ENCODE data around the gene TCFL5.
A peak's percentile ranks its signal among the peaks of the same experiment; 100 is the strongest.

TCFL5 gene

DNA sequence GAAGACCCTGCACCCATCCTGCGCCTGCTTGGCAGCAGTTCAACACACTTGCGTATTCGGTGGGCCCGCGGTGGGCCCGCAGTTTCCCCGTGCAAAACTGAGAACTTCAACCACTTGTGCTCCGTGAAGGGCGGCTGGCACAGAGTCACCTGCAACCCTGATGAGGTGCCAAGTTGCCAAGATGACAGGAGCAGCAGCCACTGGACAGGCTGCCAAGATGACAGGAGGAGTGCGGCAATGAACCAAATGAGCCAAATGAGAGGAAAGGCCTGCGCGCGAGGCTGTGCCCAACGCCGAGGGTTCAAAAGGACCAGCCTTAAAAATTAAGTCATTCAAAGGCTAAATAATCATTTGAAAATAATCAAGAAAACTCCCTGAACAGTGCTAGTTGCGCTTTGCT lies 44.6 kb upstream of the TCFL5 start:
- TF ChIP-seq, protein P1, sequence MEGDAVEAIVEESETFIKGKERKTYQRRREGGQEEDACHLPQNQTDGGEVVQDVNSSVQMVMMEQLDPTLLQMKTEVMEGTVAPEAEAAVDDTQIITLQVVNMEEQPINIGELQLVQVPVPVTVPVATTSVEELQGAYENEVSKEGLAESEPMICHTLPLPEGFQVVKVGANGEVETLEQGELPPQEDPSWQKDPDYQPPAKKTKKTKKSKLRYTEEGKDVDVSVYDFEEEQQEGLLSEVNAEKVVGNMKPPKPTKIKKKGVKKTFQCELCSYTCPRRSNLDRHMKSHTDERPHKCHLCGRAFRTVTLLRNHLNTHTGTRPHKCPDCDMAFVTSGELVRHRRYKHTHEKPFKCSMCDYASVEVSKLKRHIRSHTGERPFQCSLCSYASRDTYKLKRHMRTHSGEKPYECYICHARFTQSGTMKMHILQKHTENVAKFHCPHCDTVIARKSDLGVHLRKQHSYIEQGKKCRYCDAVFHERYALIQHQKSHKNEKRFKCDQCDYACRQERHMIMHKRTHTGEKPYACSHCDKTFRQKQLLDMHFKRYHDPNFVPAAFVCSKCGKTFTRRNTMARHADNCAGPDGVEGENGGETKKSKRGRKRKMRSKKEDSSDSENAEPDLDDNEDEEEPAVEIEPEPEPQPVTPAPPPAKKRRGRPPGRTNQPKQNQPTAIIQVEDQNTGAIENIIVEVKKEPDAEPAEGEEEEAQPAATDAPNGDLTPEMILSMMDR (IDR thresholded peaks at IDR 0.05) = no peak
- no peak for TF ChIP-seq ZFX (IDR thresholded peaks at IDR 0.05; ENCODE audit: borderline replicate concordance)
- no peak overlapping the region for H3K27ac ChIP-seq

DNA sequence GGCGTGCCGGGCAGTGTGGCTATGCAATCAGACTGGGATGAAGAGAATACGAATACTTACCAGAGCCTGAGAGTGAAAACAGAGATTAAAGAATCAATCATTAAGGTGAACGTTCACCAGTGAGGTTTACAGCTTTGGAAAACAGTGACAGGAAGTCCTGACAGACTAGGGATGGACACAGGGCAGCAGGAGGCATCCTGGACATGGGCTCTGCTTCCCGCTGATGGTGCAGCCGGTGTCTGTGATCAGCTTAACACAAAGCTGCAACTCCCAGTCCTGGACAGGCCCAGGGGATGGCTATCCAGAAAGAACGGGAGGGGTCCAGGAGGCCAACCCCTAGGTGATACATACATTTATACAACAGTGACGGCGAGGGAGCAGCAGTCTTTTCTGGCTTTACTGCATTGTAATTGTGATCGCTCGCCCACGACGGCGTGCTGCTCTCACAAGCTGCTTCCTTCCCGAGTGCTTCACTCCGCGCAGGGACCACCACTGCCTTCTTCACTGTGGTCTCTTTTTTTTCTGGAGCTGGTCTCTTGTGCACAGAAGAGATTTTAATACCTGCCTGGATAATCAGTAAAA lies 44.0 kb upstream of the TCFL5 start:
- TF ChIP-seq, protein P1 (IDR thresholded peaks at IDR 0.05) = no peak
- no peak for TF ChIP-seq ZFX (IDR thresholded peaks at IDR 0.05; ENCODE audit: borderline replicate concordance)

DNA sequence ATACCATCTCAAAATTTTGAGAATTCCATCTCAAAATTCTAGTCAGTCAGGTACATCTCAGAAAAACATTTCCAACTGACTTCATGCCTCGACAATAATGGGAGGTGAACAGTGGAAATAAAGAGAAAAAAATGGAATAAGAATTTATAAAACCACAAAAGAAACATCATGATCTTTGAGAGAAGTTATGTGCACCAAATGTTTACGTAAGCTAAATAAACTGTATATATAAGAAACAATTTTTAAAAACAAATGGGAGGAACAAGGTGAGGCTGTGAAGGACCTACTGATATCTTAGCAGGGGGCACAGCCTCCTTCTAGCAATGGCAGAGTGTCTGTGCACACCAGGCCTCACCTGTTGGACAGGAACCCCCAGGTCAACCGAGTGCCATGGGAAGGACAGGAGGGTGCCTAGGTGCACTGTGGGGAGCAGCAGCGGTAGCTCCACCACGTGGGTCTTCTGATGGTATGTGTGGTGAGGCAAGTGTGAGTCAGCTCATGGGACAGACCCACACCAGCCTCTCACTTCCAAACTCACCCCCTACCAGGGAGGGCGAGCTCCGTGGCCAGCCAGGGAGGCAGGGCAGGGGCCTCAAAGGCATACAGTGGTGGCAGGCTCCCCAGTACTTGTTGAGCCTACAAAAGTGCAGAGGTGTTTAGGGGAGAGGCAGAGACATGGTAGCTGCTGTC lies 41.4 kb upstream of the TCFL5 start:
- H3K27ac ChIP-seq = no peak overlapping the region
- TF ChIP-seq, protein P1 (IDR thresholded peaks at IDR 0.05) = no peak
- no peak for TF ChIP-seq ZFX (IDR thresholded peaks at IDR 0.05; ENCODE audit: borderline replicate concordance)

More for the DNA sequence above, 44.0 kb upstream of the TCFL5 start:
- H3K27ac ChIP-seq = no peak overlapping the region

DNA sequence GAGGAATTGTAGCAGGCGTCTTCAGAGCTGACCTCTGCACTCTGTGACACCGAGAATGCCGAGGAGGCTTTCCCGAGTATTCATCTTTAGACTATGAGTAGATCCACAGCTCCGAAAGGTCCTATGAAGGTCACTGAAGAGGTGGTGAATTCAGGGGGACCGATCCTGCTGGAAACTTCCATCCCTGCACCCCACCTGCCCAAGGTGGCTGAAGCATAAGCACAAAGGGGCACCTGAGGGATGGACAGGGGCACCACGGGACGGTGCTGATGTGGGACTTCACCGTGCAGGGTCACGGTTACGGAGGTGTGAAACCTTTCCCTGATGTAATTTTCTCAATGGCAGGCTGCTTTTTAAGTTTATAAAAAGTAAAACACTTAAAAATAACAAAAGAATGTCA lies 40.3 kb upstream of the TCFL5 start:
- H3K27ac ChIP-seq = 0 out of 2 replicates have a peak overlapping the region, but pooled peaks have one; percentile 61
- TF ChIP-seq, protein P1 (IDR thresholded peaks at IDR 0.05) = no peak
- no peak for TF ChIP-seq ZFX (IDR thresholded peaks at IDR 0.05; ENCODE audit: borderline replicate concordance)

DNA sequence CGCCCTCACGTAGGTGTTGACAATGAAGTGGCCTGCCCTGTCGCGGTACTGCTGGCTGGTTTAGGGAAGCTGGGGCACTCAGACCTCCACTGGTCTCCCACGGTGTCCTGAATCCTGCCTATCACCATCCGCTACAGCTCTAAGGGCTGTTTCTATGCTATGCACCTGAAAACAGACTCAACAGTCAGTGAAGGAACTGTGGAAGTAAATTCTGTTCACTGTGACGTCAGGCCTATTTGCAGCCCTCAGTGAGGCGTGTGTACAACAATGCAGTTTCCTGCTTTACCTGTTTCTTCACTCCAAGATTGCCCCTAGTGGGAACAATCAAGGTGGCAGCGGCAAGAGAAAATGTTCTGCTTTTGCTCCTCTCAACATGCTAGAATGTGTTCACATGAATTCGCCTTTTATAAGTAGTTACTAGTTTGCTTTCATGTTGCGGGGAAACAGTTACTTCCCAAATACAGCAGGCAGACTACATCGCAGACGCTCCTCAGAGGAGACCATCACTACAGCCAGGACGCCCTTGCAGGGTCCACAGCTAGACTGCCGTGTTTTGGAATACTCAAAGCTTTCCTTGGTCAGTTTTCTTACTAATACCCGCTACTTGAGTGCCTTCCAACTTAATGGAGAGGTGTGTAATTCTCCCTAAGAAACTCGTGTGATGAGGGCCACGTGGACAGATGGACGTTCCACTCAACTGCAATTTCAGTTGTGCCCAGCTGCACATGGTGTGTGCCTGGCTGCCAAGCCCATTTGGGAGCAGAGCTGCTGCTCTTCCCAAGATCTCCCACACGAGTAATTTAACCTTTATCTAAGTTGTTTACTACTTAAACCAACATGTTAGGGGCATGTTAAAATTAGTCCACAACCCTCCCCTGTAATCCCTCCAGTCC lies 39.3 kb upstream of the TCFL5 start:
- H3K27ac ChIP-seq = peak overlapping the region; percentile 61
- TF ChIP-seq, protein P1 (IDR thresholded peaks at IDR 0.05) = peak; percentile 15; the same call in 1 of the 2 replicates
- no peak for TF ChIP-seq ZFX (IDR thresholded peaks at IDR 0.05; ENCODE audit: borderline replicate concordance)

DNA sequence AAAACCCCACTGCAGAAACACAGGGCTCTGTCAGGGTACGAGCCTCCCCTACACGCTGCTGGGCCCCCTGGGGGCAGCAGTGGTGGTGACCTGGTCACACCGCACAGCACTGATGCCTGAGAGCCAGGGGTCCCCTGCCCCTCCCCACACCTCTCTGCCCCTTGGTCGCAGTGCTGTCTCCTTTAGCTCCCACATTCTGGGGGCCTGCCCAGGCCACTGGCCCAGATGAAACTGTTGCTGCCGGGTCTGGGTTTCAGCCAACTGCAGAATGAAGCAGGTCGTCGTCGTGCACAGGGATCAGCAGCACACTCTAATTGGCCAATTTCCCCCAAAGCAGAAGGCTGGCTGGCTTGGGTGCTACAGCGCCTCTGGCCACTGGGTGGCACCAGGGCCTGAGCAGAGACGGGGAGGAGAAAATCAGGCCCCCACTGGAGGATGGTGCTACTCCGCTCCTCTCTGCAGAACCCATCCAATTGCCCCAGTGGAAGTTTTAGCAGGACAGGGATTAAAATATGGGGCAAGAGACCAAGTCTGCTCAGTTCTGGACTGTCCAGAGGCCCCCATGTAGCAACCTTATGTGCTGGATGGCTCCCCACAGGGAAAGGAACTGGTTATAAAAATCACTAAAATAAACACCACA lies 38.5 kb upstream of the TCFL5 start:
- peak overlapping the region; percentile 61 for H3K27ac ChIP-seq
- TF ChIP-seq ZFX (IDR thresholded peaks at IDR 0.05; ENCODE audit: borderline replicate concordance) = no peak
- TF ChIP-seq, protein P1 (IDR thresholded peaks at IDR 0.05) = peak; percentile 89
